ENCODE measurements around the gene SHKBP1. TPM values are rescaled to one million over a fixed set of nuclear protein-coding genes. Genes with fewer than 3 reads are reported as not detected.
A peak's percentile ranks its signal among the peaks of the same experiment; 100 is the strongest.

The SHKBP1 gene
- total and polyA plus RNA-seq, 4 experiments from 2014 or later, result 137 to 170 (median 161) TPM

GRCh38 chr19:40585982-40586422 is 9.3 kb downstream of the SHKBP1 start:
- Mint-ChIP-seq H3K4me1 (peaks cover 8 to 11% (median 11%) of the 10 kb centered on the region in 4 donors), H3K9me3 (no peaks in the 10 kb centered on the region), H3K27ac (peak overlapping the region in 4 of 7 donors; percentile 8 to 48 (median 24)), H3K4me3 (peak overlapping the region in 1 of 8 donors; percentile 25), H3K36me3 (peaks cover 43 to 67% of the 10 kb centered on the region in 2 donors), H3K27me3 (no peaks in the 10 kb centered on the region)
- H3K36me3 ChIP-seq (ENCODE audit: insufficient read depth, low read length), result peaks cover 51% of the 10 kb centered on the region
- CTCF ChIA-PET (ENCODE audit: partially characterized antibody), result interaction anchor here (1.5 kb wide), 1 partner anchor 49 kb away, joined by 3 read pairs; no protein-coding TSS in a partner anchor
- H3K27ac ChIP-seq (ENCODE audit: low read depth, low read length), result no peak overlapping the region
- H3K9me3 ChIP-seq (ENCODE audit: control insufficient read depth in 1 of 2, low read length in 2 of 2), result no peaks in the 10 kb centered on the region
- H3K4me1 ChIP-seq (ENCODE audit: insufficient read depth, low read length), result no peaks in the 10 kb centered on the region
- H3K27me3 ChIP-seq (ENCODE audit: insufficient read depth, low read length), result no peaks in the 10 kb centered on the region
- DNase-seq, result no peak
- no peak overlapping the region for H3K4me3 ChIP-seq (ENCODE audit: low read length in 2 of 2)
- intact Hi-C loops (cut with micrococcal nuclease), result no loop called here
- POLR2A ChIA-PET (ENCODE audit: partially characterized antibody), result interaction anchor here (0.6 kb wide), 1 partner anchor 18 kb away, joined by 3 read pairs; no protein-coding TSS in a partner anchor

DNA sequence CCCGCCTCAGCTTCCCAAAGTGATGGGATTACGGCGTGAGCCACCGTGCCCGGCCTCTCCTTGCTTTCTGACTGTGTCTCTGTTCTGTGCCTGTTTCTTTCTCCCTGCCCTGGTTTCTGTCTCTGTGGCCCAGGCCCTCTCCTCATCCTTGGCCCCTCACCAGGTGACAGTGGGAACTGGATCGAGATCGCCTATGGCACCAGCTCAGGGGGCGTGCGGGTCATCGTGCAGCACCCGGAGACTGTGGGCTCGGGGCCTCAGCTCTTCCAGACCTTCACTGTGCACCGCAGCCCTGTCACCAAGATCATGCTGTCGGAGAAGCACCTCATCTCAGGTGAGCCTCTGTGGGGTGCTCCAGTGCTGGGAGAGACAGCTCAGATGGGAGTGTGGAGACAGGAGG is 9.9 kb downstream of the SHKBP1 start:
- CTCF ChIA-PET (ENCODE audit: partially characterized antibody), result interaction anchor here (1.5 kb wide), 1 partner anchor 48 kb away, joined by 3 read pairs; no protein-coding TSS in a partner anchor
- H3K27me3 Mint-ChIP-seq, result no peaks in the 10 kb centered on the region
- H3K36me3 ChIP-seq (ENCODE audit: insufficient read depth, low read length), result peaks cover 47% of the 10 kb centered on the region
- H3K9me3 ChIP-seq (ENCODE audit: control insufficient read depth in 1 of 2, low read length in 2 of 2), result no peaks in the 10 kb centered on the region
- intact Hi-C loops (cut with micrococcal nuclease), result no loop called here
- no peak overlapping the region for H3K4me3 ChIP-seq (ENCODE audit: low read length in 2 of 2)
- H3K4me1 ChIP-seq (ENCODE audit: insufficient read depth, low read length), result no peaks in the 10 kb centered on the region
- no peak for DNase-seq
- peaks cover 8 to 11% (median 10%) of the 10 kb centered on the region in 4 donors for H3K4me1 Mint-ChIP-seq
- H3K36me3 Mint-ChIP-seq, result peaks cover 38 to 67% of the 10 kb centered on the region in 2 donors
- H3K27ac Mint-ChIP-seq, result peak overlapping the region in 2 of 7 donors; percentile 31 to 66
- no peak overlapping the region for H3K4me3 Mint-ChIP-seq
- POLR2A ChIA-PET (ENCODE audit: partially characterized antibody), result interaction anchor here (0.6 kb wide), 1 partner anchor 17 kb away, joined by 3 read pairs; no protein-coding TSS in a partner anchor
- H3K9me3 Mint-ChIP-seq, result peaks cover 0 to under 1% (median 0%) of the 10 kb centered on the region in 8 donors
- no peaks in the 10 kb centered on the region for H3K27me3 ChIP-seq (ENCODE audit: insufficient read depth, low read length)
- H3K27ac ChIP-seq (ENCODE audit: low read depth, low read length), result no peak overlapping the region

- Histone ChIP-seq H3K27ac (ENCODE audit: low read depth, low read length) (no peak overlapping the region), H3K36me3 (ENCODE audit: insufficient read depth, low read length) (peaks cover 31% of the 10 kb centered on the region), H3K4me1 (ENCODE audit: insufficient read depth, low read length) (no peaks in the 10 kb centered on the region), H3K9me3 (ENCODE audit: control insufficient read depth in 1 of 2, low read length in 2 of 2) (no peaks in the 10 kb centered on the region), H3K4me3 (ENCODE audit: low read length in 2 of 2) (no peak overlapping the region), H3K27me3 (ENCODE audit: insufficient read depth, low read length) (no peaks in the 10 kb centered on the region)
- DNase-seq, result no peak
- peaks cover 0 to 1% (median 0%) of the 10 kb centered on the region in 8 donors for H3K9me3 Mint-ChIP-seq
- CTCF ChIA-PET (ENCODE audit: partially characterized antibody), result no interaction called here
- H3K4me3 Mint-ChIP-seq, result no peak overlapping the region
- intact Hi-C loops (cut with micrococcal nuclease), result no loop called here
- H3K4me1 Mint-ChIP-seq, result peaks cover 6 to 8% (median 7%) of the 10 kb centered on the region in 4 donors
- POLR2A ChIA-PET (ENCODE audit: partially characterized antibody), result no interaction called here
- peak overlapping the region in 3 of 7 donors; percentile 17 to 85 (median 41) for H3K27ac Mint-ChIP-seq
- H3K27me3 Mint-ChIP-seq, result no peaks in the 10 kb centered on the region
- peaks cover 31 to 58% of the 10 kb centered on the region in 2 donors for H3K36me3 Mint-ChIP-seq
Observed at GRCh38 chr19:40588110-40588854, 11.6 kb downstream of the SHKBP1 start.

- Histone ChIP-seq H3K9me3 (ENCODE audit: control insufficient read depth in 1 of 2, low read length in 2 of 2) (no peaks in the 10 kb centered on the region), H3K27me3 (ENCODE audit: insufficient read depth, low read length) (no peaks in the 10 kb centered on the region), H3K4me3 (ENCODE audit: low read length in 2 of 2) (no peak overlapping the region), H3K4me1 (ENCODE audit: insufficient read depth, low read length) (peaks cover under 1% of the 10 kb centered on the region), H3K36me3 (ENCODE audit: insufficient read depth, low read length) (peaks cover 30% of the 10 kb centered on the region), H3K27ac (ENCODE audit: low read depth, low read length) (no peak overlapping the region)
- POLR2A ChIA-PET (ENCODE audit: partially characterized antibody), result no interaction called here
- DNase-seq, result no peak
- peaks cover 7 to 8% (median 7%) of the 10 kb centered on the region in 4 donors for H3K4me1 Mint-ChIP-seq
- CTCF ChIA-PET (ENCODE audit: partially characterized antibody), result no interaction called here
- no peaks in the 10 kb centered on the region for H3K27me3 Mint-ChIP-seq
- H3K27ac Mint-ChIP-seq, result peak overlapping the region in 1 of 7 donors; percentile 41
- H3K4me3 Mint-ChIP-seq, result no peak overlapping the region
- H3K9me3 Mint-ChIP-seq, result peaks cover 0 to 1% (median 0%) of the 10 kb centered on the region in 8 donors
- intact Hi-C loops (cut with micrococcal nuclease), result no loop called here
- H3K36me3 Mint-ChIP-seq, result peaks cover 29 to 52% of the 10 kb centered on the region in 2 donors
Observed at GRCh38 chr19:40588926-40589569, 12.4 kb downstream of the SHKBP1 start.

DNA sequence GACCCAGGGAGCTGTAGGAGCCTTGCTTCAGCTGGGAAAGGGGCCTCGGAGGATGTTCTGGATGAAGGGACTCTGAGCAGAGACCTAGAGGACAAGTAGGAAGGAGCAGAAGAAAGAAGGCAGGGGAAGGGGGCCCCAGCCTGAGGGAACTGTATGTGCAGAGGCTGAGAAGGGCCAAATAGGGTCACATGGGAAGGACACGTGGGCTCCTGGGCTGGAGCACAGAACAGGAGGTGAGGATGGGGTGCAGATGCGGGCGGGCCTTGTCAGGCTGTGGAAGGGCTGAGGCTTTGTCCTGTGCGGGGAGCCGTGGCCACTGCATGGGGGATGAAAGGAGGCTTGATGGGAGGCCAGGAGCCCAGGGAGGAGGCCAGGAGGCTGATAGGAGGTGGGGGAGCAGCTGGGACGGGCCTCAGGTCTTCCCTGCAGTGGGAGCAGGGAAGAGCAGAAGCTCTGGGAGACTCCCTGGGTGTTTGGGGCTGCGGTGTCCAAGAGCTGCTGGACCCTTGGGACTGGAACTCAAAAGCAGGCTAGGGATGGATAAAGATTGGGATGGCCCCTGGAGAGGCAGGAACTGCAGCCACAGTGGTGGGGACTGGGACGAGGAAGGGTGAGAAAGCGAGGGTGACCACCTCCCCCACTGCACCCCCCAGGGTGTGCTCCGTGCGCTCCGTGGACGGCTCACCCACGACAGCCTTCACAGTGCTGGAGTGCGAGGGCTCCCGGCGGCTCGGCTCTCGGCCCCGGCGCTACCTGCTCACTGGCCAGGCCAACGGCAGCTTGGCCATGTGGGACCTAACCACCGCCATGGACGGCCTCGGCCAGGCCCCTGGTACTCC is 13.1 kb downstream of the SHKBP1 start:
- peaks cover 23 to 44% of the 10 kb centered on the region in 2 donors for H3K36me3 Mint-ChIP-seq
- H3K27ac Mint-ChIP-seq, result peak overlapping the region in 2 of 7 donors; percentile 36 to 82
- H3K9me3 Mint-ChIP-seq, result peaks cover 0 to 1% (median 0%) of the 10 kb centered on the region in 8 donors
- DNase-seq, result peak in 1 of 5 donors; percentile 22
- Histone ChIP-seq H3K4me3 (ENCODE audit: low read length in 2 of 2) (no peak overlapping the region), H3K36me3 (ENCODE audit: insufficient read depth, low read length) (peaks cover 24% of the 10 kb centered on the region), H3K4me1 (ENCODE audit: insufficient read depth, low read length) (peaks cover 8% of the 10 kb centered on the region), H3K27me3 (ENCODE audit: insufficient read depth, low read length) (no peaks in the 10 kb centered on the region), H3K27ac (ENCODE audit: low read depth, low read length) (no peak overlapping the region), H3K9me3 (ENCODE audit: control insufficient read depth in 1 of 2, low read length in 2 of 2) (no peaks in the 10 kb centered on the region)
- POLR2A ChIA-PET (ENCODE audit: partially characterized antibody), result interaction anchor here (1.4 kb wide), 1 partner anchor 15 kb away, joined by 4 read pairs; no protein-coding TSS in a partner anchor
- peaks cover 9 to 13% (median 10%) of the 10 kb centered on the region in 4 donors for H3K4me1 Mint-ChIP-seq
- CTCF ChIA-PET (ENCODE audit: partially characterized antibody), result no interaction called here
- intact Hi-C loops (cut with micrococcal nuclease), result no loop called here
- H3K27me3 Mint-ChIP-seq, result no peaks in the 10 kb centered on the region
- H3K4me3 Mint-ChIP-seq, result no peak overlapping the region

- Histone ChIP-seq H3K4me1 (ENCODE audit: insufficient read depth, low read length) (peaks cover 10% of the 10 kb centered on the region), H3K27ac (ENCODE audit: low read depth, low read length) (no peak overlapping the region), H3K36me3 (ENCODE audit: insufficient read depth, low read length) (peaks cover 24% of the 10 kb centered on the region), H3K9me3 (ENCODE audit: control insufficient read depth in 1 of 2, low read length in 2 of 2) (no peaks in the 10 kb centered on the region), H3K27me3 (ENCODE audit: insufficient read depth, low read length) (no peaks in the 10 kb centered on the region), H3K4me3 (ENCODE audit: low read length in 2 of 2) (no peak overlapping the region)
- Mint-ChIP-seq H3K27ac (peak overlapping the region in 2 of 7 donors; percentile 9 to 36), H3K4me1 (peaks cover 10 to 13% (median 12%) of the 10 kb centered on the region in 4 donors), H3K27me3 (no peaks in the 10 kb centered on the region), H3K4me3 (no peak overlapping the region), H3K36me3 (peaks cover 21 to 41% of the 10 kb centered on the region in 2 donors), H3K9me3 (peaks cover 0 to 1% (median 0%) of the 10 kb centered on the region in 8 donors)
- intact Hi-C loops (cut with micrococcal nuclease), result no loop called here
- ChIA-PET CTCF (ENCODE audit: partially characterized antibody) (no interaction called here), POLR2A (ENCODE audit: partially characterized antibody) (interaction anchor here (1.4 kb wide), 1 partner anchor 14 kb away, joined by 4 read pairs; no protein-coding TSS in a partner anchor)
- peak in 1 of 5 donors; percentile 20 for DNase-seq
Observed at GRCh38 chr19:40590464-40591265, 14.0 kb downstream of the SHKBP1 start.
